HCT116 (cell line): ENCODE results near the gene PAGE4. TPM values are rescaled to one million over a fixed set of nuclear protein-coding genes. Genes with fewer than 3 reads are reported as not detected.

ENCODE experiments used
- ATAC-seq: fragments of 200-7000 bp; cut with Tn5 transposase; 2 replicates; pipeline ENCODE4 v1.9.1; 2020; ENCODE audit warnings: mild to moderate bottlenecking, moderate library complexity
- BruUV-seq: library from RNA; stranded (reverse); fragments of 400-500 nt; replicated peaks from 2 replicates; lab custom pipeline; 2021; lab: Mats Ljungman, UMichigan
- CTCF ChIA-PET: fragments of 300-600 bp; sonication (Branson Sonifier 250); formaldehyde crosslinking; loops from one replicate; lab custom pipeline; 2021; ENCODE audit warnings: antibody characterized with exemption; lab: Charles Lee
- POLR2A ChIA-PET: fragments of 300-600, 350-600 bp; sonication (Branson Sonifier 250); formaldehyde crosslinking; loops from one replicate; lab custom pipeline; 2021; ENCODE audit warnings: antibody characterized with exemption; lab: Charles Lee
- RAD21 ChIA-PET, 2 experiments: fragments of 300-600 bp; sonication (Branson Sonifier 250); formaldehyde crosslinking; loops; one replicate each; lab custom pipeline; 2023; ENCODE audit warnings: low total read pairs in 2 of 2; ENCODE audit not compliant: uncharacterized antibody in 2 of 2, unreplicated experiment in 2 of 2, low non-redundant PET in 1 of 2; lab: Charles Lee
- DNase-seq: peaks from one replicate; pipeline ENCODE4 v3.0.0-alpha.2; 2010; ENCODE audit warnings: low read depth, low spot score
- H2AFZ ChIP-seq: fragments of 200-600 bp; shearing (Covaris generic), sonication (generic); 2 replicates; pipeline ENCODE4 v1.6.1; 2017; ENCODE audit warnings: low read depth, mixed run types, mixed read lengths, antibody characterized with exemption, low read length; ENCODE audit not compliant: poor library complexity, severe bottlenecking
- H3K27ac ChIP-seq: 2 replicates; pipeline ENCODE4 v1.5.1; 2012; ENCODE audit warnings: low read depth, low read length
- H3K27me3 ChIP-seq: fragments of 200-600 bp; sonication (generic); 2 replicates; pipeline ENCODE4 v1.6.1; 2016; ENCODE audit warnings: mixed run types, low read length, mixed read lengths; ENCODE audit not compliant: insufficient read depth
- H3K36me3 ChIP-seq, 2 experiments: fragments of 200-500 bp in 1 of 2; fragments of 200-600 bp in 1 of 2; sonication (Bioruptor generic) in 1 of 2; sonication (generic) in 1 of 2; 2 replicates each; pipeline versions ENCODE4 v1.5.1 to v1.6.1; 2014 to 2016; ENCODE audit warnings: low read length in 2 of 2, inconsistent platforms in 1 of 2, mixed read lengths in 1 of 2, mixed run types in 1 of 2; ENCODE audit not compliant: insufficient read depth in 2 of 2, control insufficient read depth in 1 of 2
- H3K4me1 ChIP-seq, 2 experiments: fragments of 200-600 bp in 1 of 2; sonication (generic) in 1 of 2; 2 replicates each; pipeline versions ENCODE4 v1.5.1 to v1.6.1; 2012 to 2017; ENCODE audit warnings: low read length in 2 of 2, inconsistent platforms in 1 of 2, mild to moderate bottlenecking in 1 of 2, mixed read lengths in 1 of 2, mixed run types in 1 of 2, moderate library complexity in 1 of 2; ENCODE audit not compliant: insufficient read depth in 2 of 2, control insufficient read depth in 1 of 2
- H3K4me2 ChIP-seq: fragments of 200-600 bp; sonication (generic); 2 replicates; pipeline ENCODE4 v1.6.1; 2017; ENCODE audit warnings: mixed run types, low read length, mixed read lengths
- H3K4me3 ChIP-seq, 2 experiments: fragments of 200-600 bp in 1 of 2; sonication (generic) in 1 of 2; replicated peaks in 1 of 2; 2 replicates each; pipeline ENCODE4 v1.5.1; 2011 to 2016; ENCODE audit warnings: low read length in 2 of 2, control low read depth in 1 of 2, low read depth in 1 of 2, mild to moderate bottlenecking in 1 of 2, mixed read lengths in 1 of 2, mixed run types in 1 of 2
- H3K79me2 ChIP-seq: fragments of 200-600 bp; sonication (generic); 2 replicates; pipeline ENCODE4 v1.6.1; 2017; ENCODE audit warnings: mild to moderate bottlenecking, mixed run types, low read length, moderate library complexity, mixed read lengths; ENCODE audit not compliant: insufficient read depth
- H3K9ac ChIP-seq: fragments of 200-600 bp; sonication (generic); 2 replicates; pipeline ENCODE4 v1.6.1; 2016; ENCODE audit warnings: low read length, mixed read lengths
- H3K9me2 ChIP-seq: fragments of 200-600 bp; sonication (generic), shearing (Covaris generic); 2 replicates; pipeline ENCODE4 v1.6.1; 2017; ENCODE audit warnings: mixed run types, mild to moderate bottlenecking, moderate library complexity; ENCODE audit not compliant: insufficient read depth
- H3K9me3 ChIP-seq, 2 experiments: fragments of 200-500 bp in 1 of 2; fragments of 200-600 bp in 1 of 2; sonication (Bioruptor generic) in 1 of 2; sonication (generic) in 1 of 2; 2 replicates each; pipeline ENCODE4 v1.6.1; 2014 to 2017; ENCODE audit warnings: low read length in 2 of 2, mixed read lengths in 2 of 2, inconsistent platforms in 1 of 2, low read depth in 1 of 2, mild to moderate bottlenecking in 1 of 2, mixed run types in 1 of 2, moderate library complexity in 1 of 2; ENCODE audit not compliant: control insufficient read depth in 1 of 2, insufficient read depth in 1 of 2
- H4K20me1 ChIP-seq: fragments of 200-600 bp; sonication (generic), shearing (Covaris generic); 2 replicates; pipeline ENCODE4 v1.6.1; 2017; ENCODE audit warnings: mixed run types, mild to moderate bottlenecking, moderate library complexity; ENCODE audit not compliant: insufficient read depth
- CBX3 ChIP-seq: IDR thresholded peaks from 2 replicates; pipeline ENCODE4 v1.6.1; 2012; ENCODE audit warnings: low read depth
- EZH2phosphoT487 ChIP-seq: fragments of 200-600 bp; IDR thresholded peaks from 2 replicates; pipeline ENCODE4 v1.6.1; 2018; ENCODE audit warnings: antibody characterized with exemption, borderline replicate concordance
- POLR2A ChIP-seq: IDR thresholded peaks from 2 replicates; pipeline ENCODE4 v1.7.0; 2011; ENCODE audit warnings: borderline replicate concordance; ENCODE audit not compliant: insufficient read depth, insufficient read length; ENCODE audit errors: extremely low read depth
- POLR2AphosphoS5 ChIP-seq: IDR thresholded peaks from 2 replicates; pipeline ENCODE4 v1.6.1; 2011; ENCODE audit warnings: mild to moderate bottlenecking, low read depth, low read length, moderate library complexity
- SIN3A ChIP-seq: IDR thresholded peaks from 2 replicates; pipeline ENCODE4 v1.6.1; 2012; ENCODE audit warnings: low read depth
- SP1 ChIP-seq: IDR thresholded peaks from 2 replicates; pipeline ENCODE4 v1.6.1; 2012; ENCODE audit warnings: low read depth
- SRF ChIP-seq: IDR thresholded peaks from 2 replicates; pipeline ENCODE4 v1.6.1; 2012; ENCODE audit warnings: low read depth
- TCF7L2 ChIP-seq: IDR thresholded peaks from 2 replicates; pipeline ENCODE4 v1.7.0; 2011; ENCODE audit warnings: borderline replicate concordance, inconsistent platforms; ENCODE audit not compliant: insufficient read depth, insufficient read length; ENCODE audit errors: extremely low read depth
- ZFX ChIP-seq: fragments of 450-650 bp; IDR thresholded peaks from 2 replicates; pipeline ENCODE4 v1.6.1; 2017
- intact Hi-C: fragments of 100-400 bp; cut with micrococcal nuclease; formaldehyde crosslinking; loops from 2 replicates; pipeline ENCODE4 v1.10.0; 2022
- total RNA-seq: library from RNA; stranded (reverse); gene quantifications from one replicate; pipeline ENCODE4 v1.2.1, GENCODE V29; 2021; ENCODE audit not compliant: unreplicated experiment
- TF ChIP-seq, protein P1 (sequence below): IDR thresholded peaks from 2 replicates; pipeline ENCODE4 v1.6.1; 2012; ENCODE audit warnings: low read depth

Gene PAGE4
- total RNA-seq, 1 experiment from 2014 or later: not detected

- DNase-seq: no peak
- Histone ChIP-seq H3K27ac (no peak overlapping the region), H3K4me2 (no peak overlapping the region), H3K9ac (no peak overlapping the region), H2AFZ (no peak overlapping the region), H3K4me1 (no peaks in the 10 kb centered on the region), H3K9me3 (no peaks in the 10 kb centered on the region), H3K4me3 (no peak overlapping the region), H3K9me2 (no peaks in the 10 kb centered on the region), H3K79me2 (no peaks in the 10 kb centered on the region), H3K36me3 (no peaks in the 10 kb centered on the region)
- RAD21 ChIA-PET: no interaction called here
- no peak for ATAC-seq
- CTCF ChIA-PET: no interaction called here
- POLR2A ChIA-PET: no interaction called here
- TF ChIP-seq POLR2AphosphoS5: no peak
- TF ChIP-seq EZH2phosphoT487: no peak
- no peak for TF ChIP-seq ZFX
- no peak for TF ChIP-seq POLR2A
- no peak for TF ChIP-seq CBX3
- TF ChIP-seq SRF: no peak
- TF ChIP-seq TCF7L2: no peak
- TF ChIP-seq, protein P1, sequence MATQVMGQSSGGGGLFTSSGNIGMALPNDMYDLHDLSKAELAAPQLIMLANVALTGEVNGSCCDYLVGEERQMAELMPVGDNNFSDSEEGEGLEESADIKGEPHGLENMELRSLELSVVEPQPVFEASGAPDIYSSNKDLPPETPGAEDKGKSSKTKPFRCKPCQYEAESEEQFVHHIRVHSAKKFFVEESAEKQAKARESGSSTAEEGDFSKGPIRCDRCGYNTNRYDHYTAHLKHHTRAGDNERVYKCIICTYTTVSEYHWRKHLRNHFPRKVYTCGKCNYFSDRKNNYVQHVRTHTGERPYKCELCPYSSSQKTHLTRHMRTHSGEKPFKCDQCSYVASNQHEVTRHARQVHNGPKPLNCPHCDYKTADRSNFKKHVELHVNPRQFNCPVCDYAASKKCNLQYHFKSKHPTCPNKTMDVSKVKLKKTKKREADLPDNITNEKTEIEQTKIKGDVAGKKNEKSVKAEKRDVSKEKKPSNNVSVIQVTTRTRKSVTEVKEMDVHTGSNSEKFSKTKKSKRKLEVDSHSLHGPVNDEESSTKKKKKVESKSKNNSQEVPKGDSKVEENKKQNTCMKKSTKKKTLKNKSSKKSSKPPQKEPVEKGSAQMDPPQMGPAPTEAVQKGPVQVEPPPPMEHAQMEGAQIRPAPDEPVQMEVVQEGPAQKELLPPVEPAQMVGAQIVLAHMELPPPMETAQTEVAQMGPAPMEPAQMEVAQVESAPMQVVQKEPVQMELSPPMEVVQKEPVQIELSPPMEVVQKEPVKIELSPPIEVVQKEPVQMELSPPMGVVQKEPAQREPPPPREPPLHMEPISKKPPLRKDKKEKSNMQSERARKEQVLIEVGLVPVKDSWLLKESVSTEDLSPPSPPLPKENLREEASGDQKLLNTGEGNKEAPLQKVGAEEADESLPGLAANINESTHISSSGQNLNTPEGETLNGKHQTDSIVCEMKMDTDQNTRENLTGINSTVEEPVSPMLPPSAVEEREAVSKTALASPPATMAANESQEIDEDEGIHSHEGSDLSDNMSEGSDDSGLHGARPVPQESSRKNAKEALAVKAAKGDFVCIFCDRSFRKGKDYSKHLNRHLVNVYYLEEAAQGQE: no peak
- TF ChIP-seq SIN3A: no peak
- TF ChIP-seq SP1: no peak
- TF ChIP-seq, all 23 proteins: peak for 0
- no TSS peak for BruUV-seq
- H4K20me1 ChIP-seq: no peaks in the 10 kb centered on the region
- intact Hi-C loops: loop anchor here (5.0 kb wide), 1 partner anchor 78 kb away; the partner anchor contains the start of gene CLCN5
- H3K27me3 ChIP-seq: no peaks in the 10 kb centered on the region
These were observed 15.5 kb downstream of the PAGE4 start for GRCh38 chrX:49844611-49845010.
